Stomach smooth muscle (tissue), 2 donors: Measurements from ENCODE around the gene RNU1-2.
"Not testable (repeated sequence)": the region's sequence is repeated elsewhere in the genome, so short reads cannot be mapped to it uniquely, and the experiment has no call there.

ENCODE experiments used
- H3K27ac ChIP-seq: one replicate; pipeline ENCODE4 v1.7.0; 2013; ENCODE audit warnings: mild to moderate bottlenecking, low read length, inconsistent platforms
- H3K27me3 ChIP-seq, 2 donors: one replicate each; pipeline ENCODE4 v1.7.0; 2013; ENCODE audit warnings: low read length in 2 of 2; ENCODE audit not compliant: insufficient read depth in 2 of 2, control insufficient read depth in 1 of 2
- H3K36me3 ChIP-seq, 2 donors: one replicate each; pipeline ENCODE4 v1.7.0; 2013; ENCODE audit warnings: low read length in 2 of 2; ENCODE audit not compliant: control insufficient read depth in 2 of 2, insufficient read depth in 2 of 2
- H3K4me1 ChIP-seq: one replicate; pipeline ENCODE4 v1.7.0; 2013; ENCODE audit warnings: low read length; ENCODE audit not compliant: control insufficient read depth, insufficient read depth
- H3K4me3 ChIP-seq, 2 donors: one replicate each; pipeline ENCODE4 v1.7.0; 2013; ENCODE audit warnings: low read length in 2 of 2
- H3K9ac ChIP-seq, 2 donors: one replicate each; pipeline ENCODE4 v1.7.0; 2013; ENCODE audit warnings: low read length in 2 of 2, mild to moderate bottlenecking in 1 of 2
- H3K9me3 ChIP-seq, 2 donors: one replicate each; pipeline ENCODE4 v1.7.0; 2013; ENCODE audit warnings: low read length in 2 of 2; ENCODE audit not compliant: control insufficient read depth in 2 of 2
- donor health status: healthy.
- donor health status: Pancreatic carcinoma.

Gene RNU1-2

GRCh38 chr1:16929146-16930041 lies 33.6 kb downstream of the RNU1-2 start:
- not testable (repeated sequence) for H3K27ac ChIP-seq, H3K9ac ChIP-seq

GRCh38 chr1:16931206-16931934 lies 35.6 kb downstream of the RNU1-2 start:
- not testable (repeated sequence) for H3K4me1 ChIP-seq, H3K27me3 ChIP-seq, H3K27ac ChIP-seq

More at GRCh38 chr1:16929146-16930041, 33.6 kb downstream of the RNU1-2 start:
- not testable (repeated sequence) for H3K4me3 ChIP-seq, H3K9me3 ChIP-seq, H3K4me1 ChIP-seq, H3K27me3 ChIP-seq
- peaks cover 0 to 21% of the 10 kb centered on the region in 2 donors for H3K36me3 ChIP-seq

GRCh38 chr1:16933945-16934344 lies 38.2 kb downstream of the RNU1-2 start:
- not testable (repeated sequence) for H3K4me1 ChIP-seq, H3K27me3 ChIP-seq, H3K9ac ChIP-seq, H3K9me3 ChIP-seq, H3K4me3 ChIP-seq, H3K27ac ChIP-seq
- peaks cover 0 to 34% of the 10 kb centered on the region in 2 donors for H3K36me3 ChIP-seq

More at GRCh38 chr1:16931206-16931934, 35.6 kb downstream of the RNU1-2 start:
- not testable (repeated sequence) for H3K9me3 ChIP-seq, H3K4me3 ChIP-seq, H3K9ac ChIP-seq
- peaks cover 0 to 27% of the 10 kb centered on the region in 2 donors for H3K36me3 ChIP-seq

GRCh38 chr1:16936580-16936979 lies 40.8 kb downstream of the RNU1-2 start:
- H3K4me1 ChIP-seq, H3K4me3 ChIP-seq, H3K27me3 ChIP-seq, H3K27ac ChIP-seq, H3K9me3 ChIP-seq, H3K9ac ChIP-seq: not testable (repeated sequence)
- peaks cover 0 to 25% of the 10 kb centered on the region in 2 donors for H3K36me3 ChIP-seq

GRCh38 chr1:16938351-16939321 lies 42.9 kb downstream of the RNU1-2 start:
- H3K4me1 ChIP-seq = no peaks in the 10 kb centered on the region
- no peaks in the 10 kb centered on the region for H3K9me3 ChIP-seq
- no peak overlapping the region for H3K27ac ChIP-seq
- peaks cover 4 to 30% of the 10 kb centered on the region in 2 donors for H3K36me3 ChIP-seq
- no peaks in the 10 kb centered on the region for H3K27me3 ChIP-seq
- H3K9ac ChIP-seq = no peak overlapping the region
- no peak overlapping the region for H3K4me3 ChIP-seq

GRCh38 chr1:16939386-16940180 lies 43.8 kb downstream of the RNU1-2 start:
- H3K27me3 ChIP-seq, H3K4me1 ChIP-seq, H3K27ac ChIP-seq, H3K4me3 ChIP-seq, H3K9ac ChIP-seq, H3K9me3 ChIP-seq: not testable (repeated sequence)
- peaks cover 4 to 34% of the 10 kb centered on the region in 2 donors for H3K36me3 ChIP-seq

GRCh38 chr1:16944038-16944437 lies 48.3 kb downstream of the RNU1-2 start:
- no peaks in the 10 kb centered on the region for H3K9me3 ChIP-seq
- peaks cover 4 to 29% of the 10 kb centered on the region in 2 donors for H3K36me3 ChIP-seq
- no peaks in the 10 kb centered on the region for H3K27me3 ChIP-seq
- H3K4me3 ChIP-seq = no peak overlapping the region
- H3K27ac ChIP-seq = no peak overlapping the region
- H3K9ac ChIP-seq = no peak overlapping the region
- no peaks in the 10 kb centered on the region for H3K4me1 ChIP-seq

- not testable (repeated sequence) for H3K27ac ChIP-seq
- H3K36me3 ChIP-seq = peaks cover 4 to 29% of the 10 kb centered on the region in 2 donors
Measured at GRCh38 chr1:16945512-16945911, 49.7 kb downstream of the RNU1-2 start.

More at GRCh38 chr1:16945512-16945911, 49.7 kb downstream of the RNU1-2 start:
- not testable (repeated sequence) for H3K9ac ChIP-seq, H3K9me3 ChIP-seq, H3K27me3 ChIP-seq, H3K4me3 ChIP-seq, H3K4me1 ChIP-seq
